NT2/D1 (cell line): Measurements from ENCODE around the gene ARMC6.

Experiments used
- SUZ12 ChIP-seq: IDR thresholded peaks from 2 replicates; pipeline ENCODE4 v1.6.1; 2011; ENCODE audit not compliant: insufficient read length, insufficient read depth; ENCODE audit errors: extremely low read depth
- YY1 ChIP-seq: IDR thresholded peaks from 2 replicates; pipeline ENCODE4 v1.6.1; 2011; ENCODE audit not compliant: insufficient read length, insufficient read depth
- ZNF274 ChIP-seq: IDR thresholded peaks from 2 replicates; pipeline ENCODE4 v1.6.1; 2011; ENCODE audit warnings: mild to moderate bottlenecking, low read depth, low read length

- no peak for TF ChIP-seq ZNF274
- no peak for TF ChIP-seq YY1
- no peak for TF ChIP-seq SUZ12
These were observed 30.0 kb downstream of the ARMC6 start, which contains the start of gene SLC25A42 for GRCh38 chr19:19063183-19064097.
